Astrocyte of the spinal cord (primary cell): ENCODE data around the gene SYCP2.

Source experiments
- DNase-seq: peaks from one replicate; pipeline ENCODE4 v3.0.0; 2011; ENCODE audit warnings: low read depth, low spot score
- H3K4me3 ChIP-seq: 2 replicates; pipeline ENCODE4 v1.5.1; 2011; ENCODE audit warnings: low read depth, mild to moderate bottlenecking, low read length, moderate library complexity
- CTCF ChIP-seq: IDR thresholded peaks from 2 replicates; pipeline ENCODE4 v1.5.1; 2012; ENCODE audit warnings: low read depth, mild to moderate bottlenecking, low read length, inconsistent platforms
- in situ Hi-C: cut with HindIII; loops from 2 replicates; pipeline ENCODE4 v1.10.0; 2017; ENCODE audit warnings: low sequenced_read_pairs

Gene SYCP2, protein sequence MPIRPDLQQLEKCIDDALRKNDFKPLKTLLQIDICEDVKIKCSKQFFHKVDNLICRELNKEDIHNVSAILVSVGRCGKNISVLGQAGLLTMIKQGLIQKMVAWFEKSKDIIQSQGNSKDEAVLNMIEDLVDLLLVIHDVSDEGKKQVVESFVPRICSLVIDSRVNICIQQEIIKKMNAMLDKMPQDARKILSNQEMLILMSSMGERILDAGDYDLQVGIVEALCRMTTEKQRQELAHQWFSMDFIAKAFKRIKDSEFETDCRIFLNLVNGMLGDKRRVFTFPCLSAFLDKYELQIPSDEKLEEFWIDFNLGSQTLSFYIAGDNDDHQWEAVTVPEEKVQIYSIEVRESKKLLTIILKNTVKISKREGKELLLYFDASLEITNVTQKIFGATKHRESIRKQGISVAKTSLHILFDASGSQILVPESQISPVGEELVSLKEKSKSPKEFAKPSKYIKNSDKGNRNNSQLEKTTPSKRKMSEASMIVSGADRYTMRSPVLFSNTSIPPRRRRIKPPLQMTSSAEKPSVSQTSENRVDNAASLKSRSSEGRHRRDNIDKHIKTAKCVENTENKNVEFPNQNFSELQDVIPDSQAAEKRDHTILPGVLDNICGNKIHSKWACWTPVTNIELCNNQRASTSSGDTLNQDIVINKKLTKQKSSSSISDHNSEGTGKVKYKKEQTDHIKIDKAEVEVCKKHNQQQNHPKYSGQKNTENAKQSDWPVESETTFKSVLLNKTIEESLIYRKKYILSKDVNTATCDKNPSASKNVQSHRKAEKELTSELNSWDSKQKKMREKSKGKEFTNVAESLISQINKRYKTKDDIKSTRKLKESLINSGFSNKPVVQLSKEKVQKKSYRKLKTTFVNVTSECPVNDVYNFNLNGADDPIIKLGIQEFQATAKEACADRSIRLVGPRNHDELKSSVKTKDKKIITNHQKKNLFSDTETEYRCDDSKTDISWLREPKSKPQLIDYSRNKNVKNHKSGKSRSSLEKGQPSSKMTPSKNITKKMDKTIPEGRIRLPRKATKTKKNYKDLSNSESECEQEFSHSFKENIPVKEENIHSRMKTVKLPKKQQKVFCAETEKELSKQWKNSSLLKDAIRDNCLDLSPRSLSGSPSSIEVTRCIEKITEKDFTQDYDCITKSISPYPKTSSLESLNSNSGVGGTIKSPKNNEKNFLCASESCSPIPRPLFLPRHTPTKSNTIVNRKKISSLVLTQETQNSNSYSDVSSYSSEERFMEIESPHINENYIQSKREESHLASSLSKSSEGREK (N-terminal part only)

GRCh38 chr20:59933296-59933848, at the start of gene SYCP2:
Gene SYCP2, minus strand, starts transcription at chr20:59933637. Its CDS starts 11,224 bp downstream, at chr20:59922413.
- in situ Hi-C loops, result no loop called here
- no peak for TF ChIP-seq CTCF
- peak; percentile 22 for DNase-seq
- H3K4me3 ChIP-seq, result peak within 1 kb of the TSS; percentile 57

DNA sequence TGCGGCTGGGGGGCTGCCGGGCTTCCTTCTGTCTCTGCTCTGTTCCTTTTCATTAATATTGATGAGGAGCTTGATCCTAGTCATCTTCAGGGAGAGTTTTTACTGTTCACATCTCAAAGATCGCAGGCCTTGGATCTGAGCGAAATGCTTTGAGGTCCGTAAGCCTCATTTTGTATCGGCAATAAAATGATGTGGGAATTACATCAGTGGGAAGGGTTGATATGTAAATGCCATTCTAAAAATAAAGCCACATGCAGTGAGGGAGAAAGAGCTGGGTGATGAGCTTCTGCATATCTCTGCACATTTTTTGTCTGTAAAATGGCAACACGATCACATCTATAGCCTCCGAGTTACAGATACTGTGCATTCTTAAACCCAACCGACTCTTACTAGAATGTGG, 49.6 kb upstream of the SYCP2 start:
- DNase-seq, result no peak
- H3K4me3 ChIP-seq, result no peak overlapping the region
- in situ Hi-C loops, result no loop called here
- no peak for TF ChIP-seq CTCF

GRCh38 chr20:59977086-59977485, 43.6 kb upstream of the SYCP2 start:
- in situ Hi-C loops, result no loop called here
- DNase-seq, result no peak
- no peak for TF ChIP-seq CTCF
- no peak overlapping the region for H3K4me3 ChIP-seq

DNA sequence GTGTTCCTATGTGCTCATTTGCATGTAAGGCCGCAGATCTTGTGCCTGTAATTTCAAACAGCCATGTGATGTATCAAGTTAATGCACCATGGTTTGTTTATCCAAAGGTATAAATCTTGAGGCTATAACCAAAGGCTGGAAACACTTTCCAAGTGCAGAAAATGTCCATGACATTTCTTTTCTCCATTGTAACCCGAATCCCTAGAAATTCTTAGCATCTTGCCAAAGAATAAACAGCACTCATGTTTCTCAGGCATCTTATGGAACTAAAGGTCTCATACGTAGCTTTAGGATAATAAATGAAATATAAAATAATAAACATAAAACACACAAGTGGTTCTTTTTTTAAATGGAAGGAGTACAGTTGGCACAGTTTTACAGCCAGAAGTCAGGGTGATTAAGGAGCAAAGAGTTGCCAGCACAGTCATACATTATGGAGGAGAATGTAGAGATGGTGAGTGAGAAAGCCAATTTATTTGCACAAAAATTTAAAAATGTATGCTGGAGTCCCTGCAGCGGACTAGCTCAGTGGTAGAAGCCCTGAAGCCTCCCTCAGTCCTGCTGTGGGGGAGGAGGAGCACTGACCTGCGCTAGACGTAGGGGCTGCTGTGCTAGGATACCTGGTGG, 42.8 kb upstream of the SYCP2 start:
- no peak for TF ChIP-seq CTCF
- in situ Hi-C loops, result no loop called here
- no peak overlapping the region for H3K4me3 ChIP-seq
- DNase-seq, result no peak

- no peak for DNase-seq
- no peak for TF ChIP-seq CTCF
- in situ Hi-C loops, result no loop called here
- no peak overlapping the region for H3K4me3 ChIP-seq
These were observed 38.8 kb upstream of the SYCP2 start for GRCh38 chr20:59972037-59972801.
